Ascending aorta (tissue), 2 donors: ENCODE results near the gene KLF2. TPM values are rescaled to one million over a fixed set of nuclear protein-coding genes. Genes with fewer than 3 reads are reported as not detected.
A peak's percentile ranks its signal among the peaks of the same experiment; 100 is the strongest.

Experiments
- DNase-seq, 2 donors: peaks; one replicate each; pipeline ENCODE4 v3.0.0-alpha.2; 2019; ENCODE audit warnings: low spot score in 2 of 2
- H3K27ac ChIP-seq, 2 donors: fragments of 200-600 bp; sonication (generic); one replicate each; pipeline ENCODE4 v1.5.1; 2016 to 2017; ENCODE audit warnings: mild to moderate bottlenecking in 1 of 2
- H3K27me3 ChIP-seq: fragments of 200-600 bp; sonication (generic); one replicate; pipeline ENCODE4 v1.5.1; 2017
- H3K36me3 ChIP-seq, 2 donors: fragments of 200-600 bp; sonication (generic); one replicate each; pipeline ENCODE4 v1.5.1; 2016
- H3K4me1 ChIP-seq, 2 donors: fragments of 200-600 bp; sonication (generic); one replicate each; pipeline ENCODE4 v1.5.1; 2016 to 2017; ENCODE audit warnings: mild to moderate bottlenecking in 1 of 2
- H3K4me3 ChIP-seq, 2 donors: fragments of 200-600 bp; sonication (generic); one replicate each; pipeline ENCODE4 v1.5.1; 2016 to 2017; ENCODE audit warnings: mild to moderate bottlenecking in 1 of 2
- H3K9me3 ChIP-seq, 2 donors: fragments of 200-600 bp; sonication (generic); one replicate each; pipeline ENCODE4 v1.5.1; 2016
- CTCF ChIP-seq, 3 experiments: fragments of 200-600 bp in 2 of 3; fragments of 450-650 bp in 1 of 3; sonication (generic) in 2 of 3; IDR thresholded peaks; one replicate each; pipeline ENCODE4 v1.5.1; 2016 to 2019; ENCODE audit warnings: antibody characterized with exemption in 3 of 3, mild to moderate bottlenecking in 1 of 3, moderate library complexity in 1 of 3
- intact Hi-C: fragments of 100-400 bp; cut with DNase I; formaldehyde crosslinking; loops from one replicate; pipeline ENCODE4 v1.15.1; 2023
- total RNA-seq: library from RNA; depleted of rRNA; stranded (reverse); fragments of >200 nt; gene quantifications from one replicate; pipeline ENCODE4 v1.1.0, GENCODE V29; 2016

Gene KLF2
- total RNA-seq, 1 donor from 2014 or later = 281 TPM

GRCh38 chr19:16328824-16329482 lies 4.3 kb downstream of the KLF2 start:
- no peaks in the 10 kb centered on the region for H3K27me3 ChIP-seq
- peaks cover 23 to 44% of the 10 kb centered on the region in 2 donors for H3K36me3 ChIP-seq
- intact Hi-C loops = loop anchor here (2.0 to 10.0 kb wide), 2 partner anchors 54 to 1946 kb away; partner anchors contain the start of gene IQCN
- TF ChIP-seq CTCF (IDR thresholded peaks at IDR 0.05) = peak in 1 of 3 experiments; percentile 16
- H3K4me3 ChIP-seq = peak overlapping the region in 1 of 2 donors; percentile 97
- DNase-seq = no peak
- H3K9me3 ChIP-seq = no peaks in the 10 kb centered on the region
- H3K27ac ChIP-seq = peak overlapping the region; percentile 86 to 96
- peaks cover 5 to 35% of the 10 kb centered on the region in 2 donors for H3K4me1 ChIP-seq

DNA sequence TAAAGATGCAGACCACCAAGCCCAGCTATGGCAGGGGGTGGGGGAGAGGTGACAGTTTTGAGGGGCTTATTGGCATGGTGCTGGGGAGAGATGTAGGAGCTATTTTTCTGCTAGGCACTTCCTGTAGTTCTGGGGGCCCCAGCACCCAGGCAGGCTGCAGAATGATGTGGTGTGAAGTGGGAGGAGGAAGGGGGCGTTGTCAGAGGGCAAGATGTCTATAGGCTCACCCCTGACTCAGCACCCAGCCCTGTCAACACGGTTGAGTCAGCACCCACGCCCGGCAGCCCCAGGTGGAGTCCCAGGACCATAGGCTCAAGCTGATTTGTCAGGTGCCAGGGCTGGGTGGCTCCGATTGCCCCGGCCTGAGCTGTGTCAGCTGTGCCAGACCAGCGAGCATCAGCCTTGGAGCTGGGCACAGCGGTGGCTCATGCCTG lies 5.8 kb downstream of the KLF2 start:
- intact Hi-C loops = loop anchor here (5.0 kb wide), 1 partner anchor 1078 kb away; no protein-coding TSS in a partner anchor
- TF ChIP-seq CTCF (IDR thresholded peaks at IDR 0.05) = no peak
- DNase-seq = peak; percentile 86 to 94
- H3K4me3 ChIP-seq = no peak overlapping the region
- no peaks in the 10 kb centered on the region for H3K9me3 ChIP-seq
- peak overlapping the region; percentile 86 to 96 for H3K27ac ChIP-seq
- no peaks in the 10 kb centered on the region for H3K27me3 ChIP-seq
- peaks cover 23 to 38% of the 10 kb centered on the region in 2 donors for H3K36me3 ChIP-seq
- peaks cover 5 to 32% of the 10 kb centered on the region in 2 donors for H3K4me1 ChIP-seq

DNA sequence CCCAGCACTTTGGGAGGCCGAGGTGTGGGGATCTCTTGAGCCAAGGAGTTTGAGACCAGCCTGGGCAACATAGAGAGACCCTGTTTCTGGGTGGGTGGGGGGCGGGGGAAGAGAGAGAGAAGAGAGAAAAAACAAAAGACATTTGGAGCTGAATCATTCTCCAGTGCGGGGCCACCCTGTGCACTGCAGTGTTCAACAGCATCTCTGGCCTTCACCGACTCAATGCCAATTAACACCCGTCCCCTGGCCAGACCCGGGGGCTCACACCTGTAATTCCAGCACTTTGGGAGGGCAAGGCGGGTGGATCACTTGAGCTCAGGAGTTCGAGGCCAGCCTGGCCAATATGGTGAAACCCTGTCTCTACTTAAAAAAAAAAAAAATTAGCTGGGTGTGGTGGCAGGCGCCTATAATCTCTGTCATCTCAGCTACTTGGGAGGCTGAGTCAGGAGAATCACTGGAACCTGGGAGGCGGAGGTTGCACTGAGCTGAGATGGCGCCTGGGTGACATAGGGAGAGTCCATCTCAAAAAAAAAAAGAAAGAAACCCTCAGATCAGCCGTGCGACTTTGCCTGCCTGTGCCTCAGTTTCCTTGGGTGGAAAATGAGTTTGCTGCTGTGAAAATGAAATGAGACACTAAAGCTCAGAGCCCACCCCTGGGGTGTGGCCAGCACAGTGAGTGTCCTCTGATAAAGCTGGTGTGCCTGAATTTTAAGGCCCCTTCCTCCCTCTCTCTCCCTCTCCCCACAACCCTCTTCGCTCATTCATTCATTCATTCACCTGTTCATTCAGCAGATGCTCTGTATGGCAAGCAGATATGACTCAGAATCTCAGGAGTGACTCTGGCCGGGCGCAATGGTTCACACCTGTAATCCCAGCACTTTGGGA lies 6.4 kb downstream of the KLF2 start:
- DNase-seq = no peak

DNA sequence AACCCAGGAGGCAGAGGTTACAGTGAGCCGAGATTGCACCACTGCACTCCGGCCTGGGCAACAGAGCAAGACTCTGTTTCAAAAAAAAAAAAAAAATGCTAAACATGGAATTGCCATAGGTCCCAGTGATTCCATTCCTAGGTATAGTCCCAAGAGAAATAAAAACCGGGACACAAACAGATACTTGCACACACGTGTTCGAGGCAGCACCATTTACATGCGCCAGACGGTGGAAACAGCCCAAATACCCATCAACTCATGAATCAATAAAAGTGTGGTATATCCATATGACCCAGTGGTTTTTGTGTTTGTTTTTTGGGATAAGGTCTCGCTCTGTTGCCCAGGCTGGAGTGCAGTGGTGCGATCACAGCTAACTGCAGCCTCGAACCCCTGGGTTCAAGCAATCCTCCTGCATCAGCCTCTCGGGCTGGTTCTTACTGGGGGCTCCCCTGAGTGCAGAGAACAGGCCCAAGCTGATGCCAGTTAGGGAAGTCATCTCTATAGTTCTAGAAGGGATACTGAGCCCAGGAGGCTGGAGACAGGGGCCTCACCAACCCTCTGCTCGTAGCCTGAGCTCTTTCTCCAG lies 8.5 kb downstream of the KLF2 start:
- Histone ChIP-seq H3K27me3 (no peaks in the 10 kb centered on the region), H3K4me1 (peaks cover 3 to 22% of the 10 kb centered on the region in 2 donors), H3K36me3 (peaks cover under 1 to 13% of the 10 kb centered on the region in 2 donors), H3K27ac (peak overlapping the region in 1 of 2 donors; percentile 86), H3K4me3 (no peak overlapping the region), H3K9me3 (no peaks in the 10 kb centered on the region)
- no peak for TF ChIP-seq CTCF (IDR thresholded peaks at IDR 0.05)
- intact Hi-C loops = loop anchor here (5.0 kb wide), 1 partner anchor 1081 kb away; no protein-coding TSS in a partner anchor
- DNase-seq = no peak

More for the DNA sequence above, 6.4 kb downstream of the KLF2 start:
- Histone ChIP-seq H3K27me3 (no peaks in the 10 kb centered on the region), H3K4me1 (peaks cover 5 to 32% of the 10 kb centered on the region in 2 donors), H3K27ac (peak overlapping the region; percentile 86 to 96), H3K9me3 (no peaks in the 10 kb centered on the region), H3K36me3 (peaks cover 18 to 34% of the 10 kb centered on the region in 2 donors), H3K4me3 (peak overlapping the region in 1 of 2 donors; percentile 15)
- peak in 1 of 3 experiments; percentile 5 for TF ChIP-seq CTCF (IDR thresholded peaks at IDR 0.05)
- intact Hi-C loops = loop anchor here (5.0 kb wide), 1 partner anchor 1079 kb away; no protein-coding TSS in a partner anchor

GRCh38 chr19:16334411-16334810 lies 9.8 kb downstream of the KLF2 start:
- TF ChIP-seq CTCF (IDR thresholded peaks at IDR 0.05) = no peak
- Histone ChIP-seq H3K9me3 (no peaks in the 10 kb centered on the region), H3K27me3 (no peaks in the 10 kb centered on the region), H3K36me3 (peaks cover 0 to 1% of the 10 kb centered on the region in 2 donors), H3K4me1 (peaks cover 14 to 26% of the 10 kb centered on the region in 2 donors), H3K27ac (no peak overlapping the region), H3K4me3 (no peak overlapping the region)
- intact Hi-C loops = loop anchor here (5.0 kb wide), 1 partner anchor 1082 kb away; no protein-coding TSS in a partner anchor
- DNase-seq = no peak
